HepG2 (cell line): ENCODE data around the gene PCTP. TPM values are rescaled to one million over a fixed set of nuclear protein-coding genes. Genes with fewer than 3 reads are reported as not detected.

Experiments
- ATRX ChIP-seq: sonication (generic); formaldehyde crosslinking; IDR thresholded peaks from 2 replicates; pipeline ENCODE4 v1.4.0; 2020; ENCODE audit warnings: missing genetic modification reagents, borderline replicate concordance
- BCL3 ChIP-seq: sonication (generic); formaldehyde crosslinking; IDR thresholded peaks from 2 replicates; pipeline ENCODE4 v1.5.1; 2020; ENCODE audit warnings: mild to moderate bottlenecking, missing genetic modification reagents, moderate library complexity
- GPN1 ChIP-seq: sonication (generic); formaldehyde crosslinking; IDR thresholded peaks from 2 replicates; pipeline ENCODE4 v1.5.1; 2020; ENCODE audit warnings: missing genetic modification reagents, borderline replicate concordance
- HOXA5 ChIP-seq: sonication (generic); formaldehyde crosslinking; IDR thresholded peaks from 2 replicates; pipeline ENCODE4 v1.4.0; 2020; ENCODE audit warnings: missing genetic modification reagents
- POLR2A ChIP-seq, 2 experiments: IDR thresholded peaks; 2 replicates each; pipeline ENCODE4 v1.6.1; 2011; ENCODE audit warnings: low read depth in 2 of 2, low read length in 2 of 2, mild to moderate bottlenecking in 1 of 2, moderate library complexity in 1 of 2; ENCODE audit not compliant: insufficient read depth in 1 of 2
- RERE ChIP-seq: IDR thresholded peaks from 2 replicates; pipeline ENCODE4 v1.6.1; 2016; ENCODE audit warnings: low read depth, missing genetic modification reagents, missing compliant biosample characterization
- TRIM24 ChIP-seq: sonication (generic); formaldehyde crosslinking; IDR thresholded peaks from 2 replicates; pipeline ENCODE4 v1.8.0; 2022; ENCODE audit warnings: mild to moderate bottlenecking, missing genetic modification reagents
- ZC3H13 ChIP-seq: sonication (generic); formaldehyde crosslinking; IDR thresholded peaks from 2 replicates; pipeline ENCODE4 v1.8.1; 2023; ENCODE audit warnings: mild to moderate bottlenecking, missing genetic modification reagents, moderate library complexity
- ZFP90 ChIP-seq: sonication (generic); formaldehyde crosslinking; IDR thresholded peaks from 2 replicates; pipeline ENCODE4 v1.8.0; 2022; ENCODE audit warnings: missing genetic modification reagents, mild to moderate bottlenecking, inconsistent platforms, borderline replicate concordance
- ZNF17 ChIP-seq: sonication (generic); formaldehyde crosslinking; IDR thresholded peaks from 2 replicates; pipeline ENCODE4 v1.5.0; 2020; ENCODE audit warnings: mild to moderate bottlenecking, missing genetic modification reagents
- ZNF530 ChIP-seq: sonication (generic); formaldehyde crosslinking; IDR thresholded peaks from 2 replicates; pipeline ENCODE4 v1.5.0; 2020; ENCODE audit warnings: low read depth, mild to moderate bottlenecking, missing genetic modification reagents
- ZNF678 ChIP-seq: sonication (generic); formaldehyde crosslinking; IDR thresholded peaks from 2 replicates; pipeline ENCODE4 v1.4.0; 2020; ENCODE audit warnings: mild to moderate bottlenecking, missing genetic modification reagents
- ZNF687 ChIP-seq: sonication (generic); formaldehyde crosslinking; IDR thresholded peaks from 2 replicates; pipeline ENCODE4 v1.5.1; 2020; ENCODE audit warnings: mild to moderate bottlenecking, missing genetic modification reagents, moderate library complexity
- polyA plus RNA-seq, 8 experiments: library from polyadenylated mRNA; depleted of rRNA in 3 of 8; stranded (reverse) in 7 of 8; unstranded in 1 of 8; fragments of >200 nt; fragmentation: Illumina TruSeq in 4 of 8; extraction: Trizol in 4 of 8; gene quantifications; 2 replicates each; pipeline versions ENCODE4 v1.2.1 to v1.2.3, GENCODE V29; 2011 to 2016; ENCODE audit warnings: low read depth in 4 of 8, missing spikeins in 1 of 8, mixed read lengths in 1 of 8; ENCODE audit not compliant: insufficient read depth in 1 of 8
- total RNA-seq, 5 experiments: library from RNA; depleted of rRNA; stranded (reverse); fragments of >200 nt; fragmentation: Illumina TruSeq; extraction: Trizol; gene quantifications; 2 replicates each; pipeline ENCODE4 v1.2.3, GENCODE V29; 2016; ENCODE audit warnings: low read depth in 1 of 5
- TF ChIP-seq, protein P1 (sequence below): sonication (generic); formaldehyde crosslinking; IDR thresholded peaks from 2 replicates; pipeline ENCODE4 v1.4.0; 2020; ENCODE audit warnings: missing genetic modification reagents

PCTP gene
- total and polyA plus RNA-seq, 2 of the 13 experiments (the other 11 are each of a cell fraction or from before 2014, with no cell fraction given) = 37.1 to 50.7 TPM

- TF ChIP-seq ATRX (no peak), ZNF678 (no peak), ZNF17 (no peak), ZNF687 (no peak), BCL3 (CRISPR knock-in tag) (no peak), ZNF530 (CRISPR knock-in tag) (no peak), POLR2A (IDR thresholded peaks at IDR 0.05; ENCODE audit: insufficient read depth in 1 of 2, low read depth in 2 of 2, low read length in 2 of 2) (no peak), ZFP90 (CRISPR knock-in tag) (no peak), ZC3H13 (CRISPR knock-in tag) (no peak), GPN1 (CRISPR knock-in tag) (no peak), TRIM24 (no peak), RERE (CRISPR knock-in tag) (no peak), HOXA5 (CRISPR knock-in tag) (no peak)
- TF ChIP-seq, protein P1, sequence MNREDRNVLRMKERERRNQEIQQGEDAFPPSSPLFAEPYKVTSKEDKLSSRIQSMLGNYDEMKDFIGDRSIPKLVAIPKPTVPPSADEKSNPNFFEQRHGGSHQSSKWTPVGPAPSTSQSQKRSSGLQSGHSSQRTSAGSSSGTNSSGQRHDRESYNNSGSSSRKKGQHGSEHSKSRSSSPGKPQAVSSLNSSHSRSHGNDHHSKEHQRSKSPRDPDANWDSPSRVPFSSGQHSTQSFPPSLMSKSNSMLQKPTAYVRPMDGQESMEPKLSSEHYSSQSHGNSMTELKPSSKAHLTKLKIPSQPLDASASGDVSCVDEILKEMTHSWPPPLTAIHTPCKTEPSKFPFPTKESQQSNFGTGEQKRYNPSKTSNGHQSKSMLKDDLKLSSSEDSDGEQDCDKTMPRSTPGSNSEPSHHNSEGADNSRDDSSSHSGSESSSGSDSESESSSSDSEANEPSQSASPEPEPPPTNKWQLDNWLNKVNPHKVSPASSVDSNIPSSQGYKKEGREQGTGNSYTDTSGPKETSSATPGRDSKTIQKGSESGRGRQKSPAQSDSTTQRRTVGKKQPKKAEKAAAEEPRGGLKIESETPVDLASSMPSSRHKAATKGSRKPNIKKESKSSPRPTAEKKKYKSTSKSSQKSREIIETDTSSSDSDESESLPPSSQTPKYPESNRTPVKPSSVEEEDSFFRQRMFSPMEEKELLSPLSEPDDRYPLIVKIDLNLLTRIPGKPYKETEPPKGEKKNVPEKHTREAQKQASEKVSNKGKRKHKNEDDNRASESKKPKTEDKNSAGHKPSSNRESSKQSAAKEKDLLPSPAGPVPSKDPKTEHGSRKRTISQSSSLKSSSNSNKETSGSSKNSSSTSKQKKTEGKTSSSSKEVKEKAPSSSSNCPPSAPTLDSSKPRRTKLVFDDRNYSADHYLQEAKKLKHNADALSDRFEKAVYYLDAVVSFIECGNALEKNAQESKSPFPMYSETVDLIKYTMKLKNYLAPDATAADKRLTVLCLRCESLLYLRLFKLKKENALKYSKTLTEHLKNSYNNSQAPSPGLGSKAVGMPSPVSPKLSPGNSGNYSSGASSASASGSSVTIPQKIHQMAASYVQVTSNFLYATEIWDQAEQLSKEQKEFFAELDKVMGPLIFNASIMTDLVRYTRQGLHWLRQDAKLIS (CRISPR knock-in tag) = no peak
- TF ChIP-seq, all 625 proteins: peak for 96
Observed at GRCh38 chr17:55762086-55762858, 11.4 kb downstream of the PCTP start (continued).
